ENCODE measurements around the gene ELP2. TPM values are rescaled to one million over a fixed set of nuclear protein-coding genes. Genes with fewer than 3 reads are reported as not detected.
"Not testable (repeated sequence)": the region's sequence is repeated elsewhere in the genome, so short reads cannot be mapped to it uniquely, and the experiment has no call there.

The ELP2 gene
- total RNA-seq, 1 donor from 2014 or later, result 244 TPM

- no peak for DNase-seq (ENCODE audit: low read depth, low spot score)
Observed at GRCh38 chr18:36188916-36189315, 59.2 kb downstream of the ELP2 start.

- DNase-seq (ENCODE audit: low read depth, low spot score), result no peak
Observed at GRCh38 chr18:36189486-36189885, 59.8 kb downstream of the ELP2 start.

- no peak for DNase-seq (ENCODE audit: low read depth, low spot score)
Observed at GRCh38 chr18:36191286-36191685, 61.6 kb downstream of the ELP2 start.

GRCh38 chr18:36191711-36192110 is 62.0 kb downstream of the ELP2 start:
- DNase-seq (ENCODE audit: low read depth, low spot score), result no peak

- DNase-seq (ENCODE audit: low read depth, low spot score), result no peak
Observed at GRCh38 chr18:36194600-36195315, 65.1 kb downstream of the ELP2 start.

GRCh38 chr18:36195427-36196122 is 65.9 kb downstream of the ELP2 start:
- DNase-seq (ENCODE audit: low read depth, low spot score), result no peak

- DNase-seq (ENCODE audit: low read depth, low spot score), result no peak
Observed at GRCh38 chr18:36196238-36196995, 66.7 kb downstream of the ELP2 start.

GRCh38 chr18:36197511-36198166 is 67.9 kb downstream of the ELP2 start:
- DNase-seq (ENCODE audit: low read depth, low spot score), result no peak

- DNase-seq (ENCODE audit: low read depth, low spot score), result no peak
Observed at GRCh38 chr18:36199691-36200295, 70.1 kb downstream of the ELP2 start.

GRCh38 chr18:36200354-36200771 is 70.7 kb downstream of the ELP2 start:
- no peak for DNase-seq (ENCODE audit: low read depth, low spot score)

- no peak for DNase-seq (ENCODE audit: low read depth, low spot score)
Observed at GRCh38 chr18:36201765-36202164, 72.1 kb downstream of the ELP2 start.

GRCh38 chr18:36203360-36203895 is 73.7 kb downstream of the ELP2 start:
- DNase-seq (ENCODE audit: low read depth, low spot score), result no peak

GRCh38 chr18:36205166-36205565 is 75.5 kb downstream of the ELP2 start:
- DNase-seq (ENCODE audit: low read depth, low spot score), result no peak

GRCh38 chr18:36207303-36207702 is 77.6 kb downstream of the ELP2 start:
- DNase-seq (ENCODE audit: low read depth, low spot score), result no peak

- not testable (repeated sequence) for DNase-seq (ENCODE audit: low read depth, low spot score)
Observed at GRCh38 chr18:36207969-36208368, 78.3 kb downstream of the ELP2 start.

GRCh38 chr18:36211612-36212065 is 81.9 kb downstream of the ELP2 start:
- DNase-seq (ENCODE audit: low read depth, low spot score), result no peak

GRCh38 chr18:36212301-36213171 is 82.8 kb downstream of the ELP2 start:
- DNase-seq (ENCODE audit: low read depth, low spot score), result no peak

- no peak for DNase-seq (ENCODE audit: low read depth, low spot score)
Observed at GRCh38 chr18:36214811-36215210, 85.1 kb downstream of the ELP2 start.

- DNase-seq (ENCODE audit: low read depth, low spot score), result no peak
Observed at GRCh38 chr18:36215577-36215976, 85.9 kb downstream of the ELP2 start.

- no peak for DNase-seq (ENCODE audit: low read depth, low spot score)
Observed at GRCh38 chr18:36217348-36217747, 87.6 kb downstream of the ELP2 start.
